OCI-LY1 (cell line): ENCODE measurements around the gene CENPL.
"Not testable (repeated sequence)": the region's sequence is repeated elsewhere in the genome, so short reads cannot be mapped to it uniquely, and the experiment has no call there.

Experiments
- EZH2 ChIP-seq: fragments of 200-600 bp; sonication (generic), shearing (Covaris generic); IDR thresholded peaks from 2 replicates; pipeline ENCODE4 v1.8.0; 2017; ENCODE audit warnings: borderline replicate concordance, mixed run types, mild to moderate bottlenecking, antibody characterized with exemption, low read length, moderate library complexity, mixed read lengths
- TF ChIP-seq, protein P1 (sequence below): fragments of 200-600 bp; sonication (generic), shearing (Covaris generic); IDR thresholded peaks from 2 replicates; pipeline ENCODE4 v1.5.1; 2017; ENCODE audit warnings: mild to moderate bottlenecking, antibody characterized with exemption, low read length, moderate library complexity, mixed read lengths

DNA sequence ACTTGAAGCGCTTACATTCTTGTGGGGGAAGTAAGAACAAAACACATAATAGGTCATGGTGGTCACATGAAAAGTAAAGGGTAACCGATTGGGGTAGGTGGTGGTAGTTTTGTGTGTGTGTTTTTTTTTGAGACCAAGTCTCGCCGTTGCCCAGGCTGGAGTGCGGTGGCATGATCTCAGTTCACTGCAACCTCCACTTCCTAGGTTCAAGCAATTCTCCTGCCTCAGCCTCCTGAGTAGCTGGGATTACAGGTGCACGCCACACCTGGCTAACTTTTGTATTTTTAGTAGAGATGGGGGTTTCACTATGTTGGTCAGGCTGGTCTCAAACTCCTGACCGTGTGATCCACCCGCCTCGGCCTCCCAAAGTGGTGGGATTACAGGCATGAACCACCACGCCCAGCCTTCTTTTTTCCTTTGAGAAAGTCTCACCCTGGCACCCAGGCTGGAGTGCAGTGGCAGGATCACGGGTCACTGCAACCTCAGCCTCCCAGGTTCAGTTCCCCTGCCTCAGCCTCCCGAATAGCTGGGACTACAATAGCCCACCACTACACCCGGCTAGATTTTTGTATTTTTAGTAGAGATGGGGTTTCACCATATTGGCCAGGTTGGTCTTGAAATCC lies 37.6 kb upstream of the CENPL start:
- TF ChIP-seq, protein P1, sequence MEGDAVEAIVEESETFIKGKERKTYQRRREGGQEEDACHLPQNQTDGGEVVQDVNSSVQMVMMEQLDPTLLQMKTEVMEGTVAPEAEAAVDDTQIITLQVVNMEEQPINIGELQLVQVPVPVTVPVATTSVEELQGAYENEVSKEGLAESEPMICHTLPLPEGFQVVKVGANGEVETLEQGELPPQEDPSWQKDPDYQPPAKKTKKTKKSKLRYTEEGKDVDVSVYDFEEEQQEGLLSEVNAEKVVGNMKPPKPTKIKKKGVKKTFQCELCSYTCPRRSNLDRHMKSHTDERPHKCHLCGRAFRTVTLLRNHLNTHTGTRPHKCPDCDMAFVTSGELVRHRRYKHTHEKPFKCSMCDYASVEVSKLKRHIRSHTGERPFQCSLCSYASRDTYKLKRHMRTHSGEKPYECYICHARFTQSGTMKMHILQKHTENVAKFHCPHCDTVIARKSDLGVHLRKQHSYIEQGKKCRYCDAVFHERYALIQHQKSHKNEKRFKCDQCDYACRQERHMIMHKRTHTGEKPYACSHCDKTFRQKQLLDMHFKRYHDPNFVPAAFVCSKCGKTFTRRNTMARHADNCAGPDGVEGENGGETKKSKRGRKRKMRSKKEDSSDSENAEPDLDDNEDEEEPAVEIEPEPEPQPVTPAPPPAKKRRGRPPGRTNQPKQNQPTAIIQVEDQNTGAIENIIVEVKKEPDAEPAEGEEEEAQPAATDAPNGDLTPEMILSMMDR: not testable (repeated sequence)
- TF ChIP-seq EZH2: not testable (repeated sequence)
